DND-41 (cell line): ENCODE measurements around the gene EIF2S2.
A peak's percentile ranks its signal among the peaks of the same experiment; 100 is the strongest.

Experiments used
- ATAC-seq: fragments of 200-7000 bp; cut with Tn5 transposase; 3 replicates; pipeline ENCODE4 v1.9.1; 2021; ENCODE audit warnings: low read depth; ENCODE audit not compliant: insufficient read depth
- DNase-seq: peaks from one replicate; pipeline ENCODE4 v3.0.0-alpha.2; 2020
- H2AFZ ChIP-seq: 2 replicates; pipeline ENCODE4 v1.6.0; 2012; ENCODE audit warnings: low read depth, low read length
- H3K27ac ChIP-seq: 2 replicates; pipeline ENCODE4 v1.5.1; 2012; ENCODE audit warnings: low read length, inconsistent platforms
- H3K27me3 ChIP-seq: fragments of 200-600 bp; sonication (generic); 2 replicates; pipeline ENCODE4 v1.6.0; 2012; ENCODE audit warnings: low read length, mild to moderate bottlenecking, inconsistent platforms; ENCODE audit not compliant: insufficient read depth, poor library complexity
- H3K36me3 ChIP-seq: 2 replicates; pipeline ENCODE4 v1.5.1; 2012; ENCODE audit warnings: low read length, inconsistent platforms; ENCODE audit not compliant: insufficient read depth
- H3K4me1 ChIP-seq: 2 replicates; pipeline ENCODE4 v1.5.1; 2012; ENCODE audit warnings: mild to moderate bottlenecking, low read length; ENCODE audit not compliant: insufficient read depth
- H3K4me2 ChIP-seq: 2 replicates; pipeline ENCODE4 v1.6.0; 2012; ENCODE audit warnings: mild to moderate bottlenecking, moderate library complexity, low read length, inconsistent platforms; ENCODE audit not compliant: insufficient read depth
- H3K4me3 ChIP-seq, 2 experiments: fragments of 200-600 bp in 1 of 2; shearing (Covaris generic) in 1 of 2; 2 replicates each; pipeline ENCODE4 v1.5.1; 2012 to 2016; ENCODE audit warnings: inconsistent platforms in 2 of 2, low read length in 2 of 2, mild to moderate bottlenecking in 2 of 2, low read depth in 1 of 2, moderate library complexity in 1 of 2
- H3K79me2 ChIP-seq: 2 replicates; pipeline ENCODE4 v1.6.0; 2012; ENCODE audit warnings: low read length, inconsistent platforms; ENCODE audit not compliant: insufficient read depth
- H3K9ac ChIP-seq: 2 replicates; pipeline ENCODE4 v1.6.0; 2012; ENCODE audit warnings: low read depth, mild to moderate bottlenecking, inconsistent platforms, low read length, moderate library complexity
- H3K9me3 ChIP-seq: 2 replicates; pipeline ENCODE4 v1.5.1; 2012; ENCODE audit warnings: low read length, moderate library complexity, mild to moderate bottlenecking, inconsistent platforms; ENCODE audit not compliant: insufficient read depth, severe bottlenecking
- H4K20me1 ChIP-seq: 2 replicates; pipeline ENCODE4 v1.6.0; 2012; ENCODE audit warnings: low read length; ENCODE audit not compliant: insufficient read depth
- EZH2 ChIP-seq: IDR thresholded peaks from 3 replicates; pipeline ENCODE4 v1.6.1; 2012; ENCODE audit warnings: borderline replicate concordance, low read depth, mild to moderate bottlenecking, moderate library complexity, low read length, inconsistent platforms; ENCODE audit not compliant: severe bottlenecking
- TF ChIP-seq, protein P1 (sequence below): IDR thresholded peaks from 2 replicates; pipeline ENCODE4 v1.5.1; 2012; ENCODE audit warnings: borderline replicate concordance, low read length, moderate library complexity, mild to moderate bottlenecking; ENCODE audit not compliant: poor library complexity, severe bottlenecking; ENCODE audit errors: extremely low read depth

Gene EIF2S2

GRCh38 chr20:34099675-34100074 lies 12.4 kb downstream of the EIF2S2 start:
- no peak overlapping the region for H3K4me2 ChIP-seq
- no peaks in the 10 kb centered on the region for H3K4me1 ChIP-seq
- no peaks in the 10 kb centered on the region for H3K27me3 ChIP-seq
- TF ChIP-seq, protein P1, sequence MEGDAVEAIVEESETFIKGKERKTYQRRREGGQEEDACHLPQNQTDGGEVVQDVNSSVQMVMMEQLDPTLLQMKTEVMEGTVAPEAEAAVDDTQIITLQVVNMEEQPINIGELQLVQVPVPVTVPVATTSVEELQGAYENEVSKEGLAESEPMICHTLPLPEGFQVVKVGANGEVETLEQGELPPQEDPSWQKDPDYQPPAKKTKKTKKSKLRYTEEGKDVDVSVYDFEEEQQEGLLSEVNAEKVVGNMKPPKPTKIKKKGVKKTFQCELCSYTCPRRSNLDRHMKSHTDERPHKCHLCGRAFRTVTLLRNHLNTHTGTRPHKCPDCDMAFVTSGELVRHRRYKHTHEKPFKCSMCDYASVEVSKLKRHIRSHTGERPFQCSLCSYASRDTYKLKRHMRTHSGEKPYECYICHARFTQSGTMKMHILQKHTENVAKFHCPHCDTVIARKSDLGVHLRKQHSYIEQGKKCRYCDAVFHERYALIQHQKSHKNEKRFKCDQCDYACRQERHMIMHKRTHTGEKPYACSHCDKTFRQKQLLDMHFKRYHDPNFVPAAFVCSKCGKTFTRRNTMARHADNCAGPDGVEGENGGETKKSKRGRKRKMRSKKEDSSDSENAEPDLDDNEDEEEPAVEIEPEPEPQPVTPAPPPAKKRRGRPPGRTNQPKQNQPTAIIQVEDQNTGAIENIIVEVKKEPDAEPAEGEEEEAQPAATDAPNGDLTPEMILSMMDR, result no peak
- no peak for TF ChIP-seq EZH2
- peaks cover 65% of the 10 kb centered on the region for H4K20me1 ChIP-seq
- DNase-seq (no peak), ATAC-seq (no peak)
- no peaks in the 10 kb centered on the region for H3K9me3 ChIP-seq
- no peak overlapping the region for H2AFZ ChIP-seq
- H3K9ac ChIP-seq, result no peak overlapping the region
- H3K27ac ChIP-seq, result no peak overlapping the region
- H3K79me2 ChIP-seq, result peaks cover 92% of the 10 kb centered on the region
- no peak overlapping the region for H3K4me3 ChIP-seq
- H3K36me3 ChIP-seq, result peaks cover 100% of the 10 kb centered on the region

DNA sequence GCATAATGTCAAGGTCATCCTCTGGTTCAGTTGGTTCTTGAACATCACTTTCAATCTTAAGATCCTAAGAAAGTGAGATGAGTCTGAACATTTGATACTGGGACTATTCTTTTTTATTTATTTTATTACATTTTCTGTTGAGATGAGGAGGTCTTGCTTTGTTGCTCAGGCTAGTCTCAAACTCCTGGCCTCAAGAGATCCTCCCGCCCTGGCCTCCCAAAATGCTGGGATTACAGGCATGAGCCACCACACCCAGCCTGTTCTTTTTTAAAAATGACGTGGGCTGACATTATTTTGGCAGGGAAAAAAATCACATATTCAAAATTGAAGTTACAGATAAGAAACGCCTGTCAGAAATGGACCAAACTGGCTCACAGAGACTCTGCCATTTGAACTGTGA lies 13.5 kb downstream of the EIF2S2 start:
- H4K20me1 ChIP-seq, result peaks cover 61% of the 10 kb centered on the region
- peaks cover 100% of the 10 kb centered on the region for H3K36me3 ChIP-seq
- no peak overlapping the region for H3K4me3 ChIP-seq

DNA sequence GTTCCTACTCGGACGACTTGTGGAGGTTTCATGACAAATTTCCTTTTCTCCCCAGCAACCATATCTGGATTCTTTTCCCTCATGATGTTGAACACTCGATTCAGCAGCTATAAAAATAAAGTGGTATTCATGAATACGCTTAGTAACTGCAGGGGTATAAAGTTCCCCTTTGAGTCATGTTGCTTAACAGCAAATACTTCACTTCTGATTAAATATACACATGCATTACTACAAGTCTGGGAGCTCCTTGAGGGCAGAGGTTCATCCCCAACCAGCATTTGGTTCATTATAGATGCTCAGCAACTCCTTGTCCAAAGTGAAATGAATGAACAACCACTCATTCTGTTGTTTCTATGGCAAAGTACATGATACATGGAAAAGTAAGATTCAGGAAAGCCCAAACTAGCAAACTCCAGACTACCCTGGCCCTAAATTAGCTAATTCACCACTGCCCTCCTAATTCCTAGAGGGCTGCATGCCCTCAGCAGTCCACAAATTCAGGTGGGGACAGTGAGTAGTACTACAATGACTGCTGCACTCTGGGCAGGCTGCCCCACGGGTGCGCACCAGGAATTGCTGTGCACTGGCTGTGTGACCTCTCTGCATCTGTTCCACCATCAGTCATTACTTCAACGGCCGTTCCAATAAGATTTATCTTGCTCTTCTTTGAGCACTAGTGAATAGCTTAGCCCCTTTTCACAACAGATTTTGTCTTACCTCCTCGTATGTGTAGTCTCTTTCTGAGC lies 15.2 kb downstream of the EIF2S2 start:
- H4K20me1 ChIP-seq, result peaks cover 56% of the 10 kb centered on the region
- DNase-seq, result peak; percentile 3
- TF ChIP-seq, protein P1, result no peak
- no peak for TF ChIP-seq EZH2
- H3K4me3 ChIP-seq, result no peak overlapping the region
- no peaks in the 10 kb centered on the region for H3K4me1 ChIP-seq
- no peak overlapping the region for H3K4me2 ChIP-seq
- no peak overlapping the region for H3K27ac ChIP-seq
- peak; percentile 20; the same call in 1 of the 3 replicates for ATAC-seq
- peaks cover 84% of the 10 kb centered on the region for H3K79me2 ChIP-seq
- no peaks in the 10 kb centered on the region for H3K27me3 ChIP-seq
- H3K9me3 ChIP-seq, result no peaks in the 10 kb centered on the region
- no peak overlapping the region for H3K9ac ChIP-seq
- H2AFZ ChIP-seq, result no peak overlapping the region
- peaks cover 100% of the 10 kb centered on the region for H3K36me3 ChIP-seq

More for the DNA sequence above, 13.5 kb downstream of the EIF2S2 start:
- DNase-seq (peak; percentile 3), ATAC-seq (no peak)
- Histone ChIP-seq H3K4me2 (no peak overlapping the region), H2AFZ (no peak overlapping the region), H3K9ac (no peak overlapping the region), H3K27ac (no peak overlapping the region), H3K79me2 (peaks cover 91% of the 10 kb centered on the region), H3K4me1 (no peaks in the 10 kb centered on the region), H3K27me3 (no peaks in the 10 kb centered on the region), H3K9me3 (no peaks in the 10 kb centered on the region)
- TF ChIP-seq EZH2, result no peak
- TF ChIP-seq, protein P1, result no peak
